ENCODE data around the gene MTG2. TPM values are rescaled to one million over a fixed set of nuclear protein-coding genes. Genes with fewer than 3 reads are reported as not detected.

Gene MTG2
- polyA plus RNA-seq, 1 donor (not counting 4 experiments of a cell fraction or from before 2014, with no cell fraction given): 24.7 TPM

GRCh38 chr20:62192635-62193034 is 9.8 kb downstream of the MTG2 start:
- FAIRE-seq: no peak

GRCh38 chr20:62193079-62194025 is 10.5 kb downstream of the MTG2 start:
- Histone ChIP-seq H3K9me1 (ENCODE audit: control insufficient read depth, extremely low read depth, insufficient read depth, low read length) (no peaks in the 10 kb centered on the region), H4K20me1 (ENCODE audit: control insufficient read depth, extremely low read depth, insufficient read depth, low read length) (no peaks in the 10 kb centered on the region), H3K27me3 (ENCODE audit: control insufficient read depth, extremely low read depth, insufficient read depth, low read length) (no peaks in the 10 kb centered on the region), H3K4me3 (ENCODE audit: control insufficient read depth in 2 of 3, extremely low read depth in 1 of 3, insufficient read depth in 2 of 3, low read depth in 1 of 3, low read length in 3 of 3) (no peak overlapping the region), H3K9me3 (ENCODE audit: control insufficient read depth, low read depth, low read length) (no peaks in the 10 kb centered on the region), H2AFZ (ENCODE audit: control insufficient read depth, low read length) (no peak overlapping the region), H3K4me2 (ENCODE audit: control insufficient read depth, extremely low read depth, insufficient read depth, low read depth, low read length) (no peak overlapping the region), H3K4me1 (ENCODE audit: control insufficient read depth, extremely low read depth, insufficient read depth, low read length) (no peaks in the 10 kb centered on the region), H3K36me3 (ENCODE audit: control insufficient read depth in 2 of 2, extremely low read depth in 1 of 2, insufficient read depth in 2 of 2, low read length in 2 of 2) (peaks cover 29 to 33% of the 10 kb centered on the region in 2 experiments), H3K27ac (ENCODE audit: control insufficient read depth, insufficient read depth, low read length) (no peak overlapping the region), H3K79me2 (ENCODE audit: control insufficient read depth, insufficient read depth, low read length) (peaks cover 44% of the 10 kb centered on the region), H3K9ac (ENCODE audit: control insufficient read depth, extremely low read depth, insufficient read depth, low read length) (no peak overlapping the region)
- FAIRE-seq (no peak), DNase-seq (ENCODE audit: low read depth, low spot score) (no peak)
- dilution Hi-C loops (cut with MboI; ENCODE audit: extremely low pct_ligation_motif_present, low sequenced_read_pairs): no loop called here
- TF ChIP-seq CTCF (optimal IDR thresholded peaks at IDR 0.05 in 1 of 3, IDR thresholded peaks at IDR 0.05 in 1 of 3, conservative IDR thresholded peaks at IDR 0.05 in 1 of 3; ENCODE audit: extremely low read depth in 1 of 3, insufficient read depth in 2 of 3, low read length in 3 of 3) (no peak), EZH2 (IDR thresholded peaks at IDR 0.05; ENCODE audit: low read length) (no peak)

More at GRCh38 chr20:62192635-62193034, 9.8 kb downstream of the MTG2 start:
- H3K9me1 ChIP-seq (ENCODE audit: control insufficient read depth, extremely low read depth, insufficient read depth, low read length): no peaks in the 10 kb centered on the region
- no peak for DNase-seq (ENCODE audit: low read depth, low spot score)
- no peak overlapping the region for H2AFZ ChIP-seq (ENCODE audit: control insufficient read depth, low read length)
- H3K4me2 ChIP-seq (ENCODE audit: control insufficient read depth, extremely low read depth, insufficient read depth, low read depth, low read length): no peak overlapping the region
- no peak for TF ChIP-seq EZH2 (IDR thresholded peaks at IDR 0.05; ENCODE audit: low read length)
- no peak for TF ChIP-seq CTCF (optimal IDR thresholded peaks at IDR 0.05 in 1 of 3, IDR thresholded peaks at IDR 0.05 in 1 of 3, conservative IDR thresholded peaks at IDR 0.05 in 1 of 3; ENCODE audit: extremely low read depth in 1 of 3, insufficient read depth in 2 of 3, low read length in 3 of 3)
- no peaks in the 10 kb centered on the region for H3K9me3 ChIP-seq (ENCODE audit: control insufficient read depth, low read depth, low read length)
- no peaks in the 10 kb centered on the region for H3K27me3 ChIP-seq (ENCODE audit: control insufficient read depth, extremely low read depth, insufficient read depth, low read length)
- H3K4me1 ChIP-seq (ENCODE audit: control insufficient read depth, extremely low read depth, insufficient read depth, low read length): peaks cover 3% of the 10 kb centered on the region
- H3K9ac ChIP-seq (ENCODE audit: control insufficient read depth, extremely low read depth, insufficient read depth, low read length): no peak overlapping the region
- no peaks in the 10 kb centered on the region for H4K20me1 ChIP-seq (ENCODE audit: control insufficient read depth, extremely low read depth, insufficient read depth, low read length)
- peaks cover 49% of the 10 kb centered on the region for H3K79me2 ChIP-seq (ENCODE audit: control insufficient read depth, insufficient read depth, low read length)
- H3K27ac ChIP-seq (ENCODE audit: control insufficient read depth, insufficient read depth, low read length): no peak overlapping the region
- H3K36me3 ChIP-seq (ENCODE audit: control insufficient read depth in 2 of 2, extremely low read depth in 1 of 2, insufficient read depth in 2 of 2, low read length in 2 of 2): peaks cover 22 to 25% of the 10 kb centered on the region in 2 experiments
- dilution Hi-C loops (cut with MboI; ENCODE audit: extremely low pct_ligation_motif_present, low sequenced_read_pairs): no loop called here
- H3K4me3 ChIP-seq (ENCODE audit: control insufficient read depth in 2 of 3, extremely low read depth in 1 of 3, insufficient read depth in 2 of 3, low read depth in 1 of 3, low read length in 3 of 3): no peak overlapping the region

Measured in keratinocyte (primary cell).